ENCODE results near the gene CYP3A4.
"Not testable (repeated sequence)": the region's sequence is repeated elsewhere in the genome, so short reads cannot be mapped to it uniquely, and the experiment has no call there.

The CYP3A4 gene

DNA sequence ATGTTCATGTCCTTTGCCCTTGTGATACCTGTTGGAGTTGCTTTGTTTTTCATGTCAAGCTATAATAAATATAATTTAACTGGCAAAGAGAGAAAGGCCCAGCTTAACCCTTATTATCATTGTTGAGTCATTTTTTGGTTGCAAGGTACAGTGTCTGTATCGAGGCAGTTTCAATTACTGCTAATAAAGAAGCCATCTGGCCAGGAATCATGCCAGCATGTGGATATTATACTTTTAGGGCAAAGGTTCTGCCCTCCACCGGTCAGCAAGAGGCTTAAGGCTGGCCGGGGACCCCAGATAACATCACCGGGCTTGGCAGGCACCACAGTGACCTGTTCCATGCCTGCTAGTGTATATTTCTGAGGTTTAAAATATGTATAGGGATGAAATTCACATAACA is 9.0 kb upstream of the CYP3A4 start:
- DNase-seq (ENCODE audit: low spot score): no peak

- no peak for DNase-seq (ENCODE audit: low spot score)
Measured at GRCh38 chr7:99791667-99792369, 7.8 kb upstream of the CYP3A4 start.

GRCh38 chr7:99791021-99791420 is 7.0 kb upstream of the CYP3A4 start:
- no peak for DNase-seq (ENCODE audit: low spot score)

DNA sequence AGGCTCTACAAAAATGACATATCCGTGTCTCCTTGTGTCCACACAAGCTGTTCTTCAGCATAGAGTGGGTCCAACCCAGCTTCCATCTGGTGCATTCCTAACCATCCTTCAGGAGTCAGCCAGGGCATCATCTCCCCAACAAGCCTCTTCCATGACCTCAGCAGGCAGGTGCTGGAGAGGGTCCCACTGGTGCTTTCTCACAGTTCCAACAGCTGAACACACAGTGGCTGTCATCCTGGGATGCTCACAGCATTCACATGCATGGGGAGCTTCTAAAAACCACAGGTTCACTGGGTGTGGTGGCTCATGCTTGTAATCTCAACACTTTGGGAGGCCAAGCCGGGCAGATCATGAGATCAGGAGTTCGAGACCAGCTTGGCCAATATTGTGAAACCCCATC is 6.4 kb upstream of the CYP3A4 start:
- DNase-seq (ENCODE audit: low spot score): no peak

GRCh38 chr7:99789441-99790070 is 5.6 kb upstream of the CYP3A4 start:
- DNase-seq (ENCODE audit: low spot score): no peak

DNA sequence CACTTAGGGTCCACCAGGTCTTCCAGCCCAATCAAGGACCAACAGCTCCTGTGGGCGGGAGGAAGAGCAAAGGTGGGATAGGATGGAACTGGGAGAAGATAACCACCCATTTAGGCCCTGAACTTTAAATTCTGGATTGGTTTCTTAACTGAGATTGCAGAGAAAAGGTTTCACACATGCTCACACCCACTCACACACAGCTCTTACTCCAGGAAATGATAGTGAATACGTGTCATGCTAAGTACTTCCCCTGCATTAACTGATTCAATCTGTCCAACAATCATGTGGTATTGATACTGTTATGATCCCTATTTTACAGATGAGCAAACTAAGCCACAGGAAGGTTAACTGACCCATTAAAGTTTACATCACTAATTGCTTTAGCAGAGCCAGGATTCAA is 4.6 kb upstream of the CYP3A4 start:
- no peak for DNase-seq (ENCODE audit: low spot score)

DNA sequence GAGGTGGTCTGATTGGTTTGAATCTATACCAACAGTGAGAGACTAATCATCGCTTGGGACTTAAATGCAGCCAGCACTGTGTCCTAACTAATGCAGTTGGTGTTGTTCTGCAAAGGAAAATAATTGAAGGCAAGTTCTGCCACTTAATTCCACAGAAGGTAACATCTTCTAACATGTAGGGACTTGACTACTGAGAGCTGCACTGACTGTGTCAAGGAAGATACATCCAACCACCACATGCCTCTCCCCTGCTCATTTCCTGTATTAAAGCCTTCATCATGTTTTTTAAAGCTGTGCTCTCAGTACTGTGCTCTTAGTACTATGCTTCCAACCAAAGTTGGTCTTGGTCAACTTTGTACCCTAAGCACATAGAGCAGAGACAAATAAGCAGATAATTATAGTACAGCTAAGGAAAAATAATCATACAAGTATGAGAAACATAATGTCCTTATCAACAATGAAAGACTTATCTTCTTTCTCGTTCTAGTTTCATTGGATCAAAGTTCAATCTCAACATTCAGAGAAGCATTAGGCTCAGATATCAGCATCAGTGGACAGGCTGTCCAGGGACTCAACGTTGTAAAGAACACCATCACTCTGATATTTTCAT is 2.8 kb upstream of the CYP3A4 start:
- DNase-seq (ENCODE audit: low spot score): no peak

DNA sequence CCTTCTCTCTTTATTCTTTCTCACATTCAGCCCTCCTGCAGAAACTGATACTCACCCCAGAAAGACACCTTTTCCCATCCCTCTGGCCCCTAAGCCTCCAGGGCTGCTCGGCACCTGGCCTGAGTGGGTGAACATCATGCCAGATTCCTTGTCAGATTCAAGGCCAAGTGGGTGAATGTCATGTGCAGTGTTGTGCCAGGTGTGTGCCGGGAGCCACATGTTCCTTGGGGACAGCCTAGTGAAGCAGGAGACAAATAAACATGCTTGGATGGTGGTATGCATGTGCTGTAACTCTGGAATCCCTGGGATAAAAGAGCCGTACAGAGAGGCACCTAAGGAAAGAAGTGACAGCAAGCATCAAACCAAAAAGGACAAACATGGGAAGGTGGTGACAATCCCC is 1.7 kb upstream of the CYP3A4 start:
- DNase-seq (ENCODE audit: low spot score): not testable (repeated sequence)

DNA sequence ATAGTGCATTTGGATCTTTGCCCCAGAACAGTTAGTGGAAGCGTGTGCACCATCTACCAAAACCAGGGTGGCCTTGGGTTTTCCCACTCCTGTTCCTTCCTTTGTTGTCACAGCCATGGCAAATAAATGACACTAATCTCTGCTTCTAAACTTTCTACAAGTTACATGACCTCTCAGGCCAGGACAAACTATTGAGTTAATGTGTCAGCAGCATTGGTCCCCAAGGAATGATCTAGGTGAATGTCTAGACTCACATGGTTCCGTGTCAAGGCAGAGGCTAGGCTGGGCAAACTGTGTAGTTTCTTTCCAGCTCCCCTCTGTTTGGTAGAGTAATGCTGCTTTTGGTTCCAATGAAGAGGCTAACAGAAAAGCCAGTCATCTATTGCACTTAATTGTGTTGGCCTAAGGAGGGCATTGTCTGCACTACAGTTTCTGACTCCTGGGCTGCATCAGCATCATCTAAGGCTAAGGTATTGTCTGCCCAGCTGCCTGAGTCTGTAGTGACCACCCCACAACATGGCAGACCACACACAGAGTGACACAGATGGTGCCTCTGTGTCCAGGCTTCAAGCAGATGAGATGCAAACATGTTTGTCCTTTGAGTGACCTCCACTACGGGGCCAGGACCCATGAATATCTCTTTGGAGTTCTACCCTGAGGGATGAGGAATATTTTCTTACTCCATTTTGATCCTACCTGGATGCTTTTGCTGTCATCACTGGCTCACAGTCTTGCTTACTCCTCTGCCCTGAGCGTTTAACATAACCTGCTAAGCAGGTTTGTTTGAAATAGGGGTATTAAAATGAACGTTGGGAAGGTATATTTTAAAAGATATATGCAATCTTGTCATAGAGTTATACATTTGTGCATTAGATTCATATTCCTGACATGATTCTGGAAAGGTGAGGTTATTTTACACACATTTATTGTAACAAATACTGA is 1.7 kb downstream of the CYP3A4 start:
- DNase-seq (ENCODE audit: low spot score): no peak

DNA sequence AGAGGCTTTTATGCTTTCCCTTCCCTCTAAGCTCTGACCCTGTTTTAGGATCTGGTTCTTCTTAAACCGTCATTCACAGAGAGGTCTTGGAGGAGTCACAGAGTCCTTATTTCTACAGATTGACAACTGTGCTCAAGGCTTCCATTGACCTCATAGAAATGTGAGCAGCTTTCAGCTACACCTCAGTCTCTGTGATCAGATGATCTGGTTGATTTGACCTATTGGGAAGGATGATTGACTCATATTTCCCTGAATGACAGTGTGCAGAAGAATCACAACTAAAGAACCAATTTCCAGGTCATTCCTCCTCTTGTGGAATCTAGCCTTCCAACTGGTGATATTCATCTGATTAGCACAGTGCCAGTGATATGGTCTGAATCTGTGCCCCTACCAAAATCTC is 3.4 kb downstream of the CYP3A4 start:
- DNase-seq (ENCODE audit: low spot score): no peak

DNA sequence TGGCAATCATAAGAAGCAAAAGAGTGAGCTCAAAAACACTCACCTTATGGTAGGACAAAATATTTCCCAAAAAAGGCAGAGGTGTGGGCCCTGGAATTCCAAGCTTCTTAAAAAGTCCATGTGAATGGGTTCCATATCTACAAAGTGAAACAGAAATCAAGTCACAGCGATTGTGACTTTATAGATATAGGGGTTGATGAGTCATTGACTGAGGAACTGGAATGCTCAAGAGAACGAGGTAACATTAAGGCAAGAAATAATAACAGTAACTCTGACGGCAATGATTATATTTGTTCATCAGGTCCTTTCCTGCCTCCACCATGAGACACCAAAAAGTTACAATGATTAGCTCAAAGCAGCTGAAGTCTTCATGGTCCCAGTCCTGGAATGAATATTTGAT is 4.0 kb downstream of the CYP3A4 start:
- DNase-seq (ENCODE audit: low spot score): no peak

DNA sequence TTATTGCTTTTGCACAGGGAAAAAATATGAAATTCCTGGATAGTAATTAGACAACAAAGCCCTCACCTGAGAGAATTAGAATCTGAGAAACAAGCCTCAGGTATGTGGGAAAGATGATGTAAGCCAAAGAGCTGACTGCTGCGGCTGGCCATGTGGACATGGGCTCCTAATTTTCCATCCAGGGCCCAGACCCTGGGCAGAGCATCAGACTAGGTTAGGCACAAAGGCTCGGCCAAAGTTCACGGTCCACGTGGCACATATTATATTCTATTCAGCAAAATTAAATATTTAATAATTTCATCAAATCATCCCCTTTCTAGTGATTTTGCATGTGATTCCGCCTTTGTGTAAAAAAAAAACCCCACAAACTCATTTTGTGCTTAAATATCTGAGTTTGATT is 5.1 kb downstream of the CYP3A4 start:
- no peak for DNase-seq (ENCODE audit: low spot score)

GRCh38 chr7:99773395-99773794 is 10.6 kb downstream of the CYP3A4 start:
- DNase-seq (ENCODE audit: low spot score): not testable (repeated sequence)

GRCh38 chr7:99772565-99772964 is 11.4 kb downstream of the CYP3A4 start:
- DNase-seq (ENCODE audit: low spot score): no peak

- DNase-seq (ENCODE audit: low spot score): not testable (repeated sequence)
Measured at GRCh38 chr7:99769494-99769893, 14.5 kb downstream of the CYP3A4 start.

- no peak for DNase-seq (ENCODE audit: low spot score)
Measured at GRCh38 chr7:99768471-99768870, 15.5 kb downstream of the CYP3A4 start.

- no peak for DNase-seq (ENCODE audit: low spot score)
Measured at GRCh38 chr7:99767662-99768061, 16.3 kb downstream of the CYP3A4 start.

GRCh38 chr7:99766484-99767099 is 17.4 kb downstream of the CYP3A4 start:
- no peak for DNase-seq (ENCODE audit: low spot score)

DNA sequence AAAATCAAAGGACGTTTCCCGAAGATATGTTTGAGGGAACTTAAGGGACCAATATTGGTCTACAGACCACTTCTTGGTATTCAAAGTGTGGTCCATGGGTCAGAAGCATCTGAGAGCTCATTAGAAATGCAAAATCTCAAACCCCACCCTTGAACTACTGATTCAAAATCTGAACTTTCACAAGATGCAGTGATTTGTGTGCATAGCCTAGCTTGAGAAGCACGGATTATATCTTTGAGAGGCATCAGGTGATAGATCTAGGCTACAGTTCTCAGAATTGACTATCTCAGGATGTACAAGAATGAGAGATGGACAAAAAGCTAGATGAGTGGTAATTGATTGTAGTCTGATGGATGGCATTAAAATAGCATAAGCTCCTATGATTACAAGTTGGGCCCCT is 19.5 kb downstream of the CYP3A4 start:
- no peak for DNase-seq (ENCODE audit: low spot score)

- DNase-seq (ENCODE audit: low spot score): no peak
Measured at GRCh38 chr7:99762680-99763327, 21.2 kb downstream of the CYP3A4 start.

- no peak for DNase-seq (ENCODE audit: low spot score)
Measured at GRCh38 chr7:99755085-99755484, 28.9 kb downstream of the CYP3A4 start.
